Stimulated activated CD8-positive, alpha-beta memory T cell treated with anti-CD3 and anti-CD28 coated beads, Interleukin-4, amount 100 ng/mL, for 48 hours (primary cell): ENCODE data around the gene RTN4R.
"Not testable (repeated sequence)": the region's sequence is repeated elsewhere in the genome, so short reads cannot be mapped to it uniquely, and the experiment has no call there.

Experiments used
- DNase-seq: peaks from one replicate; pipeline ENCODE4 v3.0.0-alpha.2; 2020

The RTN4R gene

GRCh38 chr22:20268279-20269012 lies at the start of gene RTN4R:
Gene RTN4R (minus strand): TSS chr22:20268318. CDS start chr22:20268092, 226 bp downstream.
- DNase-seq: peak; percentile 76

GRCh38 chr22:20317402-20318042 lies 49.4 kb upstream of the RTN4R start:
- DNase-seq: peak; percentile 63

- peak; percentile 18 for DNase-seq
These were observed 48.8 kb upstream of the RTN4R start for GRCh38 chr22:20316844-20317401.

- peak; percentile 22 for DNase-seq
These were observed 48.2 kb upstream of the RTN4R start for GRCh38 chr22:20316217-20316843.

- peak; percentile 18 for DNase-seq
These were observed 47.5 kb upstream of the RTN4R start for GRCh38 chr22:20315337-20316216.

GRCh38 chr22:20314741-20315336 lies 46.7 kb upstream of the RTN4R start:
- DNase-seq: peak; percentile 9

- DNase-seq: peak; percentile 11
These were observed 46.1 kb upstream of the RTN4R start for GRCh38 chr22:20314206-20314605.

- DNase-seq: peak; percentile 10
These were observed 45.4 kb upstream of the RTN4R start for GRCh38 chr22:20313306-20314077.

GRCh38 chr22:20312396-20313191 lies 44.5 kb upstream of the RTN4R start:
- DNase-seq: peak; percentile 15

GRCh38 chr22:20311249-20312062 lies 43.3 kb upstream of the RTN4R start:
- DNase-seq: not testable (repeated sequence)

GRCh38 chr22:20310773-20311172 lies 42.7 kb upstream of the RTN4R start:
- not testable (repeated sequence) for DNase-seq

- DNase-seq: not testable (repeated sequence)
These were observed 42.1 kb upstream of the RTN4R start for GRCh38 chr22:20310180-20310579.

- not testable (repeated sequence) for DNase-seq
These were observed 40.9 kb upstream of the RTN4R start for GRCh38 chr22:20308806-20309650.

- not testable (repeated sequence) for DNase-seq
These were observed 39.6 kb upstream of the RTN4R start for GRCh38 chr22:20307448-20308447.

GRCh38 chr22:20306646-20307447 lies 38.7 kb upstream of the RTN4R start:
- not testable (repeated sequence) for DNase-seq
